DMS153 (cell line): ENCODE results near the gene HBS1L.
"Not testable (repeated sequence)": the region's sequence is repeated elsewhere in the genome, so short reads cannot be mapped to it uniquely, and the experiment has no call there.

Experiments used
- DNase-seq: peaks from one replicate; lab custom pipeline; 2025; lab: John Stamatoyannopoulos, UW

The HBS1L gene

DNA sequence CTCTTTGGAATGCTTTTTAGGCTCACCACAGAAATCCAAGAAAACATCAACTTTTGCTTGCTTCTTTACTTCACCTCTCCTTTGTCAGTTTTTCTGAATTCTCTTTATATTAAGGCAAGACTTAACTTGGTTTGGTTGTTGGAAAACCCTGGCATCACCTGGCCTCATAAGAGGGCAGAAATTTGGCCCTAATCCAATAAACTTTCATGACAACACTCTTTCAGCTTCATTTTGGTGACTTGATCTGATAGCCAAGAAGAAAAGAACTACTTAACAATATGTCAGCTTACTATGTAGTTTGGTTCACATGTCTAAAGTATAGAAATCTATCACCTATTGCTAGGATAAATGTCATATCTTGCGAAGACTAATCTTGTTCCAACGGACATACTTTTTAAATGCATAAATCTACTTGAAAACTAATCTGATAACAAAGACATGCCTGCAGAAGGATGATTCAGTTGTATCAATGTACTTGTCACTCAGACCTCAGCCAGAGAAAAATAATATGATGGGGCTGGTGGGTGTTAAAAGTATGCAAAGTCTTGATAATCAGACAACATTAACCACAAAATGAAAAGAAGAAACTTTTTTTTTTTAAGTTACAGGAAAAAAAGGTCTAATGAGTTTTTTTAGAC, 19.3 kb upstream of the HBS1L start:
- no peak for DNase-seq

DNA sequence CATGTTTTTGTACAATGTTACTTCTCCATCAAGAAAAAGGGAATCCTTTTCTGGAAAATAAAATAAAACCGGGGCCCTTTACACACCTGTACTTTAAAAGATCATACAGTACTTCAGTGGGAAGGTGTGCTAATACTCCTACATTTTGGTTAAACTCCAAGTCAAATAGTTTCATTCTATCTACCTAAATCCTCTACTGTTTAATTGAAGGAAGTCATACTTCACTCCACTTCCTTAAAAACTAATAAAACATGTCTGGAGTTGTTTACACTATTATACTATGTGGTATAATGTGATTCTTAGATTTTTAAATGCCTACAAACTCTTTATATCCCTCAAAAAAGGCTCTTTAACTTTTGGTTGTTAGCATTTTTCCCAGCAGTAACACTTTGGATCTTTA, 18.6 kb upstream of the HBS1L start:
- no peak for DNase-seq

DNA sequence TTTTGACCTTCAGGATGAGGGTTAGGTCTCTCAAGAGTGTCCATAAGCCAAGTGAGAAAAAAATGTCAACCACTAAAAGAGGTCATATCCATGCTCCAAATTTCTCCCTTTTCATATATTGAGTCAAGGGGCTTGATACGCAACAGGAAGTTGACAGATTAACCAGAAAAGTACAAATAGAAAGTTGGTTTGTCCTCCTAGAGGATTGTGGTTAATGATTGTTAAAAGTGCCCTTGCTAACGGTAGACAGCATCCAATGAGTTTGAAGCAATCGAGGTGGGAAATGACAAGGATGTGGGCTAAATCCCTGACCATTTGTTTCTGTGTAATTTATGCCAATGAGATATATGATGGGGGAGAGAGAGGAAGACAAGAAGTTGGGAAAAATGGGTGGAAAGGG, 18.1 kb upstream of the HBS1L start:
- DNase-seq = no peak

DNA sequence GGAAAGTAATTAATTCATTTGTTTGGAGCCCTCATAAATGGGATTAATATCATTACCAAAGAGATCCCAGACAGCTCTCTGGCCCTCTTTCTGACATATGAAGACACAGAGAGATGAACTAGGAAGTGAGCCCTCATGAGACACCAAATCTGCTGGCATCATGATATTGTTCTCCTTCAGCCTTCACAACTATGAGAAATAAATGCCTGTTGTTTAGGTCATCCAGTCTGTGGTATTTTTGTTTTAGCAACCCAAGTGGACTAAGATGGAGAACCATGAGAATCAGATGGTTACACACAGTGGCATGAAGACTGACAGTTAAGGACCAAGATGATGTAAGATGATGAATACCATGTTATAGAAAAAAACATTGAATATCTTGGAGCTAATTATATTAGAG, 16.9 kb upstream of the HBS1L start:
- no peak for DNase-seq

DNA sequence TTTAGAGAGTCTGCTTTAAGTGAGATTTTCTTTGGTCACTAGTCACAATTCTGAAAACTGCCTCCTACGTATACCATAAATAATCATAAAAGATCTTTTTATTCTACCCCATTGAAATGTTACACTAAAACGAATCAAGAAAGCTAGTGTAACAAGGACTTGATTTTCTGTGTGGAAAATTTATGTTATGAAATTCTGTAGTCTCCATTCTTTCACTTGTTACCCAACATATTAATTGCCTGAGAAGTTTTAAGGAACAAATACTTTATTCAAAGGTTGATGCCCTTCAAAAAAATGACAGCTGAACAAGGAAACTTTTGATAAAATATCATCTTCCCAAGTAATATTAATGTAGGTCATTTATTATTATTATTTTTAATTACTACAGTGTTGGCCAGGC, 13.3 kb upstream of the HBS1L start:
- DNase-seq = no peak

DNA sequence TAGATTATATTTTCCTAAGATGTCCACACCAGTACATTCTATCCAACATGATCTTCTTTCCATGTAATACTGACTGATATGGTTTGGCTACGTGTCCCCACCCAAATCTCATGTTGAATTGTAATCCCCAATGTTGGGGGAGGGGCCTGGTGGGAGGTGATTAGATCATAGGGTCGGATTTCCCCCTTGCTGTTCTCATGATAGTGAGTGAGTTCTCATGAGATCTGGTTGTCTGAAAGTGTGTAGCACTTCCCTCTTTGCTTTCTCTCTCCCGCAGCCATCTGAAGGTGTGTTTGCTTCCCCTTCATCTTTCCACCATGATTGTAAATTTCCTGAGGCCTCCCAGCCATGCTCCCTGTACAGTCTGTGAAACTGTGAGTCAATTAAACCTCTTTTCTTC, 12.2 kb upstream of the HBS1L start:
- DNase-seq = no peak

DNA sequence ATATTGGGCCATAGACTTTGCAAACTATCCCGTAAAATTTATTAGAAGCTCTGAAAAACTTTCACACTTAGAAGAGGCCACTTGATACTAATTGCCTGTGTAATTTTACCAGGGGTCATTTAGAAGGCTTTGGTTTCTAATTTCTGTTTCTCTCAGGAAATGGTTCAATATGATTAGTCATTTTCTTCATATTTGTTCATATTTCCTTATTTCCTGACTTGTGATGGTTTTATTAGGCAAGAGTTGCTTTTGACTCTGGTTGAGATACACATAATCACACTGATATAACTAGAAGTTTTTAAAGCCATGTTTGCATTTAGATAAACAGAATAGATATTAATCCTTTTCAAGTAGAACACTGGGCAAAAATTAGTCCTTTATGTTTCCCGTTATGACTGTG, 11.8 kb upstream of the HBS1L start:
- DNase-seq = no peak

DNA sequence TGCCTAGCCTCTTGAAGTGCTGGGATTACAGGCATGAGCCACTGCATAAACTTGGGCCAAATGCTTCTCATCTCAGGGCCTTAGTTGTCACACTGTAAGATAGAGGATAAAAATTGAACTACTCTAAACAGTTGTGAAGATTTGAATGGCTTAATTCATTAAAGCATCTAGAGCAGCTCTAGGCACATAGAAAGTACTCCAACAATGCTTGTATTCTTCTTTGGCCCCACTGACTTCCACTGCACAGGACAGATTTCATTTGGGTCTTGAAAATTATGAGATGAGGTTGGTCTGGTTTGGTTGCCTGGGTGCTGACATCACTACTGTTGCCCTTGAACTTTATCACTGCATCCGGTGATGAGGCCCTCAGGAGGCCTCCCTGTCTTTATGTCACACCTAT, 10.0 kb upstream of the HBS1L start:
- DNase-seq = no peak

DNA sequence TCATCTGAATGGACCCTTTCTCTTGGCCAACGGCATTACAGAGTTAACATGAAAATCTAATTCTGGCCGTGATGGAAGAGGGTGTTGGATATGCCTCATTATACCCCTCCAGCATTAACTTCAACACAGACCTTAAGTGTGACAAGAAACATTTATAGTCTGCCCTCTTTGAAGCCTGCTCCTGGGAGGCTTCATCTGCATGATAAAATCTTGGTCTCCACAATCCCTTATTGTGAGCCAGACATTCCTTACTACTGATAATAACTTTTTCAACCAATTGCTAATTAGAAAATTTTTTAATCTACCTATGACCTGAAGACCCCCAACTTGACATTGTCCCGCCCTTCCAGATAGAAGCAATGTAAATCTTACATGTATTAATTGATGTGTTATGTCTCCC, 9.3 kb upstream of the HBS1L start:
- DNase-seq = no peak

DNA sequence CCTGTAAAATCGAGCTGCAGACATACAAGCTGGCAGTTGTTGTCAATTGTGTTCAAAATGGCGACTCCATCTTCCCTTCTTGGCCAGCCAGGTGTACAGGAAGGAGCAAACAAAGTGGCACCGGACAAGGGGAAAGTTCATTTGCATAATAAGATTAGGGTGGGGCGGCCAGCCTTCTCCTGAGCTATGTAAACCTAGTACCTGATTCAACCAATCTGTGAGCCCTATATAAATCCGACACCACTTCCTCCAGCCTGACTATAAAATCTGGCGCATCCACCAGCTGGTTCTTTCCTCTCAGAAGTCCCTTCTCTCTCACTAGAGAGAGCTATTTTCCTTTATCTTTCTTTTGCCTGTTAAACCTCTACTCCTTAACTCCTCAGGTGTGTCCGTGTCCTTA, 8.1 kb upstream of the HBS1L start:
- DNase-seq = peak; percentile 65

DNA sequence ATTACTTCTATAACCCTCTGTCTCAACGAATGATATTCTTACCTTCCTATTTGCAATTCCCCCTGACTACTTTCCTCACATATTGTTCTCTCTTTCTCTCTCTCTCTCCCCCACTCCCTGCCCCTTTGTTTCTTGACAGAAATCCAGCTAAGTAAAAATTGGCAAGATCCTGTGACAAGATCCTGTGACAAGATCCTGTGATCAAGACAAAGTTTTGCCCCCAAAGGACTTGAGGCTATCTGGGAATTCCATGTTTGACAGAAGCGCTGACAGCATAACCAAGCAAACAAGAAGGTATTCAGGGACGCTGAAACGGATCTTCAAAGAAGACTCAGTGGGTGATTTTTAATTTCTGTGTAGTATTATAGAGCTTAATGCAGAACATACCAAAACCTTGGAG, 5.5 kb upstream of the HBS1L start:
- no peak for DNase-seq

DNA sequence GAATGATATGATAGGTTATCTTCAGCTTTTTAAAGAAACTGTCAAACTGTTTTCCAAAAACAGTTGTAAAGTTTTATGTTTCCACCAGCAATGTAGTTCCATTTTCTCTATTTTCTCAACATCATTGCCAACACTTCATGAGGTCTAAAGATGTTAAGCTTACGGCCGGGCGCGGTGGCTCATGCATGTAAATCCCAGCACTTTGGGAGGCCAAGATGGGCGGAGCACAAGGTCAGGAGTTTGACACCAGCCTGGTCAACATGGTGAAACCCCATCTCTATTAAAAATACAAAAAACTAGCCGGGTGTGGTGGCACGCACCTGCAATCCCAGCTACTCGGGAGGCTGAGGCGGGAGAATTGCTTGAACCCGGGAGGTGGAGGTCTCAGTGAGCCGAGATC, 3.7 kb upstream of the HBS1L start:
- not testable (repeated sequence) for DNase-seq

DNA sequence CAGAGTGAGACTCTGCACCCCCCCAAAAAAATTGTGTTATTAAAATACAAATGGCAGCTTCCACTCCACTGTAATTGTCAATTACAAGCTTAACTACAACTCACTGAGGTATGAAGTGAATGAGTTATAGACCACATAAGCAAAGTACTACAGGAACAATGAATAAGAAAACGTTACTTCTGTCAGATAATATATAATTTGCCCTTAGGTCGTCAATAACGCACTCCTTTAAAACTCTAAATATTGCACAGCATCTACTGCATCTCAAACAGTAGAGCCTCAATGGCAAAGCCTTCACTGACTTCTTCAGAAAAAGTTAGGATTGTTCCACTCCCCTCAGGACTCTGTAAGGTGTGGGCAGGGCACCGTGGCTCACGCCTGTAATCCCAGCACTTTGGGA, 2.0 kb upstream of the HBS1L start:
- DNase-seq = no peak

DNA sequence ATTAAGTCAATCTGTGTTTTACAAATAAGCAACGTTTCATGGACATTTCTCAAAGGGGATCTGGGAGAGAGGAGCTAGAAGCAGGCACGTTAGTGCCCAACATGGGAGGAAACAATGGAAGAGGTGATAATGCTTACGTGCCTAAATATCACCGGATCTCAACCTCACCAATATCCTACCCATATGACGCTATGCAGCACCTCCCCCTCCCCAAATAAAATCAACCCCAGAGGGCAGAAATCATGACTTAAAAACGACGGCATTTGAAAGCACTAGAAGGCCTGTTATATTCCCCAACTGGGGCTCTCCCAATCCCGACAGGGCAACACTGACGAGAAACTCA, 425 bp downstream of the HBS1L start:
- no peak for DNase-seq

DNA sequence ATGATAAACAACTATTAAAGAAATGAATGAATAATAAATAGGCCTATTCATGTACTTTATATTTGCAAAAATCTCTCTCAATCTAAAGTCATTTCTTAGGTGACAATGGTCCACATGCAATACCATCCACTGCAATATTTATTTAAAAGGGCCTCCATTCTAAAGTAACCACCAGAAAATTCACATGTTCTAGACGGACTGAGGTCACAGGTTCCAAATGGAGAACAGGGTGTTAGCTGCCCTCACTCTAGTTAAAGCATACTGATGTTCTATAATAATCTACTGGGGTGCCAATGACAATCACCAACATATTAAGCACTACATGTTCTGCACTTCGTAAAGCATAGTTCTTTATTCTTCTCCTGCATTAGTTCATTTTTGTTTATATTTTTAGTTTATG, 1.2 kb downstream of the HBS1L start:
- DNase-seq = no peak

DNA sequence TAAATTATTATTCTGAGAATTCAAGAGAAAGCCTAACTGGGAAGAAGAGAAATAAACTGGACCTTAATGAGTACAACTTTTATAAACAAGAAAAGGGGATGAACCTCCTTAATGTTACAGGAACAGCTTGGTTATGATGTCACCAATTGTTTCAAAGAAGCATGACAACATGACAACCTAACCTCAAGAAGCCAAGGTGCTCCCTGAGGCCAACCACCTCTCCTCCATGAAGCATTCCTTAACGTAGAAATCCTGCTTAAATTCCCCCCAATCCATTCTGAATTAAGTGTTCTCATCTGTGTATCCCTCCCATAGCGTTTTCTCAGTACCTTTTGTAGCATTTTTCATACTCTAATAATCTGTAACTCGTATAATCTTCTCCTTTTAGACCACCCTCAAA, 1.7 kb downstream of the HBS1L start:
- DNase-seq = no peak

DNA sequence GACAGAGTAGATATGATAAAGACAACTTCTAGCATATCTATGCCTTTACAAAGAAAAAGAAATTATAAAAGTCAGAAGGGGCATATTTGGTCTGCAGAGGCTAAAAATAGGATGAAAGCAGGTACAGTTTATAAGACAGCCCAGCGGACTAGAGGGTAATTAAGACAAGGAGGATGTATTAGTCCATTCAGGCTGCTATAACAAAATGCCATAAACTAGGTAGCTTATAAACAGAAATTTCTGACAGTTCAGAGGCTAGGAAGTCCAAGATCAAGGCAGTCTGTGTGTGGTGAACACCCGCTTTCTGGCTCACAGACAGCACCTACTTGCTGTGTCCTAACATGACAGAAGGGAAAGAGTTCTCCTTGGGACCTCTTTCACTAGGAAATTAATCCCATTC, 5.7 kb downstream of the HBS1L start:
- no peak for DNase-seq

DNA sequence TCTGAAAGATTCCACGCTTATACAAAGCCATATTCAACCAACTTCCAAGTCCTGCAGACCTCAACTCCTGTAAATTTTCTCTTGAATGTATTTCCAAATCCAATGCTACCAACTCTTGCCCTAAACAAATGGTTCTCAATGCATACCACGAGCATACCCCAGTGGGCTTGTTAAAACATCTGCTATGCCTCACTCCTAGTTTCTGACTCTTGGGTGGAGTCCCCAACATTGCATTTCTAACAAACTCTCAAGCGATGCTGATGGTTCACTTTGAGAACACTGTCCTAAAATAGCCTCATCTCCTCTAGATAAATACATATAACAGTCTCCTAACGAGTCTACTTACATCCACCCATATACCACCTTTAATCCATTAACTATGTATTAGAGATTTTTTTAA, 7.3 kb downstream of the HBS1L start:
- no peak for DNase-seq

DNA sequence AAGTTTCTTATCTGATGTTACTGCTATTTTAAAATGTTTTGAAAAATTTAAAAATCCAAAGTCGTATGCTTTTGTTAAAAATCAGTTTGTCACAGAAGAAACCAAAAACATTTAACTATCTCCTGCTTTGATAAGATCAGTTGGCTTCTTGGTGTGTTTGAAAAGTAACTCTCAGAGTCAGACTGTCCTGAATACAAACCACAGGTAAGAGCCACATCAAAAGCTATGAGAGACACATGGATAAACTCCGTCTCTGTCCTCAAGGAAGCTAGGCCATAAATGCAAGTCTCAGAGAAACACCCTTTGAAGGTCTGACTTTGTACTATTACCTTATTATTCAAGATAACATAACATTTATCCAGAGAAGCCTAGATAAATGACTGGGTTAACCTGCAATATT, 7.7 kb downstream of the HBS1L start:
- DNase-seq = no peak

DNA sequence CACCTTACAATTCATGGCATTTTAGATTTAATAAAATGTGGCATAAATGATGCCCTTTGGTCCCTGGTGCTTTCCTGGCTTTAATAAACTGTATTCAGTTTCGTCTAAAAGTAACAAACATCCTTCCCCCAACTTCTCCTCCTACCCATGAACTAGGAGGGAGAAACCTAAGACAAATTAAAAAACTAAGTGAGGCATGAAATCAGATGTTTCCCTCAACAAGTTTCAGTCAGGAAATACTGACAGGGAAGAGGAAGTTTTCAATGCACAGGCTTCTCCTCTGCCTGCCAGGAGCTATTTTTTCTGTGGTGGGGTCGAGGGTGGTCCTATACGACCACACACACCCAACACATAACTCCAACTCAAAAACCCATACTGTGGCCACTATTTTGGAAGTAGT, 10.0 kb downstream of the HBS1L start:
- DNase-seq = no peak

DNA sequence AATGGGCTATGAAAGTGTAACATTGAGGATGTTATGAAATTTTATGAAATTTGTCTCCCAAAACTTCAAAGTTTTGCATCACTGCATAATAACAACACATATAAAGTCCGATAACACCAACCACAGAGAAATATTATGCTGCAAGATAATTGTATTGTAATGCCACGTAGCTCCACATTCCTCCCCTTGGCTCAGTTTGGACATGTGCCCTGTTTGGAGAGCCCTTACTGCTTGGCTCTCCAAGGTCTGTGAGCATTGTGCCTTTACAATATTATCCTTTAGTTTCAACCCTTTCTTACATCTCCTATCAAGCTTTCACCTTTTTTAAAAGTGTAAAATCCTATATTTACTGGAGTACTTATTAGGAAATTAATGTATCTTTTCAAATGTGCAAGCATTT, 10.8 kb downstream of the HBS1L start:
- DNase-seq = no peak

DNA sequence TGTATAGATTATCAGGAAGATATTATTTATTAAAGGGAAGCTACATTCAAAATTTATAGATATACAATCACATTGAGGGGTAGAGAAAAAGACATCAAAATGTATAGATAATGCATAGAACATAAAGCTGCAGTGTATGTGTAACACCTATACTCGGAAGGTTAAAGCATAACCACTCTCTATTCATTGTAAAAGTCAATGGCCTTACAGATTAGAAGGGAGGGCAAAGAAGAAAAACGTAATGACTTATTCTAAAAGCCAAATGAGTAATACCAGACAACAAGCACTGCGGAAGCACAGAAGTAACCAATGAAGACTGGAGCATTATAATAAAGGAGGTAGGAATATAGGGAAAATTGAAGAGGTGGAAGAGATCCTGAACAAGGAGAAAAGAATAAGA, 11.3 kb downstream of the HBS1L start:
- no peak for DNase-seq

DNA sequence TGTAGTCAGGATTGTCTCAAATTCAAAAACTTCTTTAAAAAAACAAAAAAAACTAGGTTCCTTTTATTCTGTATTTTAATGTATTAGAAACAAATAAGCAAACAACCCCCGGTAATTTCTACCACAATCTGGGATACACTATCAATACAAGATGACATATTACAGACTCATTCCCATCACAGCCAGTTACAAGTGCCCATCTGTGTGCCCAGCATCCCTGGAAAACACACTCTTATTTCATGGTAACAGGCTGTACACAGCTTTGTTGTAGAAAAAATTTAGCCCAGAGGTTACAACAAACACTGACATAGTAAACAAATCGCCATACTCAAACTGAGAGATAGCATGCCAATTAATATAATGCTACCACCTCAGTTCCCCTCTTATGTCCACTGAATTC, 16.3 kb downstream of the HBS1L start:
- no peak for DNase-seq

DNA sequence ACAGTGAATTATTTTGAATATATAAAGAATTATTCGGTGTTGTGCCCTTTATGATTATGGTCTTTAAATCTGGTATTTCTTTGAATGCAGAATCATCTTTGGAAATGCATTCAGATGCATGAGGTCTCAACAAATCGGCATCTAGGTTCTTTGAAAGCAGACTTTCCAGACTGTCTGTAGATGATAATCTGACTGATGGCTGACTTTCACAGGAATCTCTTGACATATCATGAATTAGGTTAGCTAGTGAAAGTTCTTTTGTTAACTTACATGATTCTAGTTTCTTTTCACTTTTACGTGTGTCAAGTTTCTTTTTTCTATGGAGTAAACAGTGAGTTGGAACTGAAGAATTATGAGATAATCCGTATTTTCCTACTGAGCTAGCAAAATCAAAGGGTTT, 17.1 kb downstream of the HBS1L start:
- DNase-seq = no peak
